HCT116 (cell line): ENCODE measurements around the gene ADGRD1. TPM values are rescaled to one million over a fixed set of nuclear protein-coding genes. Genes with fewer than 3 reads are reported as not detected.

Experiments
- ATAC-seq: fragments of 200-7000 bp; cut with Tn5 transposase; 2 replicates; pipeline ENCODE4 v1.9.1; 2020; ENCODE audit warnings: mild to moderate bottlenecking, moderate library complexity
- BruUV-seq: library from RNA; stranded (reverse); fragments of 400-500 nt; replicated peaks from 2 replicates; lab custom pipeline; 2021; lab: Mats Ljungman, UMichigan
- CTCF ChIA-PET: fragments of 300-600 bp; sonication (Branson Sonifier 250); formaldehyde crosslinking; loops from one replicate; lab custom pipeline; 2021; ENCODE audit warnings: antibody characterized with exemption; lab: Charles Lee
- POLR2A ChIA-PET: fragments of 300-600, 350-600 bp; sonication (Branson Sonifier 250); formaldehyde crosslinking; loops from one replicate; lab custom pipeline; 2021; ENCODE audit warnings: antibody characterized with exemption; lab: Charles Lee
- RAD21 ChIA-PET, 2 experiments: fragments of 300-600 bp; sonication (Branson Sonifier 250); formaldehyde crosslinking; loops; one replicate each; lab custom pipeline; 2023; ENCODE audit warnings: low total read pairs in 2 of 2; ENCODE audit not compliant: uncharacterized antibody in 2 of 2, unreplicated experiment in 2 of 2, low non-redundant PET in 1 of 2; lab: Charles Lee
- DNase-seq: peaks from one replicate; pipeline ENCODE4 v3.0.0-alpha.2; 2010; ENCODE audit warnings: low read depth, low spot score
- H2AFZ ChIP-seq: fragments of 200-600 bp; shearing (Covaris generic), sonication (generic); 2 replicates; pipeline ENCODE4 v1.6.1; 2017; ENCODE audit warnings: low read depth, mixed run types, mixed read lengths, antibody characterized with exemption, low read length; ENCODE audit not compliant: poor library complexity, severe bottlenecking
- H3K27ac ChIP-seq: 2 replicates; pipeline ENCODE4 v1.5.1; 2012; ENCODE audit warnings: low read depth, low read length
- H3K27me3 ChIP-seq: fragments of 200-600 bp; sonication (generic); 2 replicates; pipeline ENCODE4 v1.6.1; 2016; ENCODE audit warnings: mixed run types, low read length, mixed read lengths; ENCODE audit not compliant: insufficient read depth
- H3K36me3 ChIP-seq, 2 experiments: fragments of 200-500 bp in 1 of 2; fragments of 200-600 bp in 1 of 2; sonication (Bioruptor generic) in 1 of 2; sonication (generic) in 1 of 2; 2 replicates each; pipeline versions ENCODE4 v1.5.1 to v1.6.1; 2014 to 2016; ENCODE audit warnings: low read length in 2 of 2, inconsistent platforms in 1 of 2, mixed read lengths in 1 of 2, mixed run types in 1 of 2; ENCODE audit not compliant: insufficient read depth in 2 of 2, control insufficient read depth in 1 of 2
- H3K4me1 ChIP-seq, 2 experiments: fragments of 200-600 bp in 1 of 2; sonication (generic) in 1 of 2; 2 replicates each; pipeline versions ENCODE4 v1.5.1 to v1.6.1; 2012 to 2017; ENCODE audit warnings: low read length in 2 of 2, inconsistent platforms in 1 of 2, mild to moderate bottlenecking in 1 of 2, mixed read lengths in 1 of 2, mixed run types in 1 of 2, moderate library complexity in 1 of 2; ENCODE audit not compliant: insufficient read depth in 2 of 2, control insufficient read depth in 1 of 2
- H3K4me2 ChIP-seq: fragments of 200-600 bp; sonication (generic); 2 replicates; pipeline ENCODE4 v1.6.1; 2017; ENCODE audit warnings: mixed run types, low read length, mixed read lengths
- H3K4me3 ChIP-seq, 2 experiments: fragments of 200-600 bp in 1 of 2; sonication (generic) in 1 of 2; replicated peaks in 1 of 2; 2 replicates each; pipeline ENCODE4 v1.5.1; 2011 to 2016; ENCODE audit warnings: low read length in 2 of 2, control low read depth in 1 of 2, low read depth in 1 of 2, mild to moderate bottlenecking in 1 of 2, mixed read lengths in 1 of 2, mixed run types in 1 of 2
- H3K79me2 ChIP-seq: fragments of 200-600 bp; sonication (generic); 2 replicates; pipeline ENCODE4 v1.6.1; 2017; ENCODE audit warnings: mild to moderate bottlenecking, mixed run types, low read length, moderate library complexity, mixed read lengths; ENCODE audit not compliant: insufficient read depth
- H3K9ac ChIP-seq: fragments of 200-600 bp; sonication (generic); 2 replicates; pipeline ENCODE4 v1.6.1; 2016; ENCODE audit warnings: low read length, mixed read lengths
- H3K9me2 ChIP-seq: fragments of 200-600 bp; sonication (generic), shearing (Covaris generic); 2 replicates; pipeline ENCODE4 v1.6.1; 2017; ENCODE audit warnings: mixed run types, mild to moderate bottlenecking, moderate library complexity; ENCODE audit not compliant: insufficient read depth
- H3K9me3 ChIP-seq, 2 experiments: fragments of 200-500 bp in 1 of 2; fragments of 200-600 bp in 1 of 2; sonication (Bioruptor generic) in 1 of 2; sonication (generic) in 1 of 2; 2 replicates each; pipeline ENCODE4 v1.6.1; 2014 to 2017; ENCODE audit warnings: low read length in 2 of 2, mixed read lengths in 2 of 2, inconsistent platforms in 1 of 2, low read depth in 1 of 2, mild to moderate bottlenecking in 1 of 2, mixed run types in 1 of 2, moderate library complexity in 1 of 2; ENCODE audit not compliant: control insufficient read depth in 1 of 2, insufficient read depth in 1 of 2
- H4K20me1 ChIP-seq: fragments of 200-600 bp; sonication (generic), shearing (Covaris generic); 2 replicates; pipeline ENCODE4 v1.6.1; 2017; ENCODE audit warnings: mixed run types, mild to moderate bottlenecking, moderate library complexity; ENCODE audit not compliant: insufficient read depth
- POLR2AphosphoS5 ChIP-seq: IDR thresholded peaks from 2 replicates; pipeline ENCODE4 v1.6.1; 2011; ENCODE audit warnings: mild to moderate bottlenecking, low read depth, low read length, moderate library complexity
- SIN3A ChIP-seq: IDR thresholded peaks from 2 replicates; pipeline ENCODE4 v1.6.1; 2012; ENCODE audit warnings: low read depth
- intact Hi-C: fragments of 100-400 bp; cut with micrococcal nuclease; formaldehyde crosslinking; loops from 2 replicates; pipeline ENCODE4 v1.10.0; 2022
- total RNA-seq: library from RNA; stranded (reverse); gene quantifications from one replicate; pipeline ENCODE4 v1.2.1, GENCODE V29; 2021; ENCODE audit not compliant: unreplicated experiment
- TF ChIP-seq, protein P1 (sequence below): IDR thresholded peaks from 2 replicates; pipeline ENCODE4 v1.6.1; 2011; ENCODE audit warnings: mild to moderate bottlenecking, low read length, moderate library complexity; ENCODE audit not compliant: insufficient replicate concordance; ENCODE audit errors: extremely low read depth
- TF ChIP-seq, protein P2 (sequence below), 3 experiments: fragments of 200-600 bp in 1 of 3; sonication (generic) in 1 of 3; IDR thresholded peaks in 2 of 3; conservative IDR thresholded peaks in 1 of 3; 2 replicates each; pipeline ENCODE4 v1.5.1; 2012 to 2017; ENCODE audit warnings: low read depth in 2 of 3, low read length in 2 of 3, antibody characterized with exemption in 1 of 3, borderline replicate concordance in 1 of 3, control low read depth in 1 of 3, mild to moderate bottlenecking in 1 of 3, mixed read lengths in 1 of 3, mixed run types in 1 of 3, moderate library complexity in 1 of 3; ENCODE audit not compliant: insufficient read depth in 1 of 3
- TF ChIP-seq, protein P3 (sequence below): IDR thresholded peaks from 2 replicates; pipeline ENCODE4 v1.6.1; 2012; ENCODE audit warnings: low read depth

The ADGRD1 gene
- total RNA-seq, 1 experiment from 2014 or later = 0.44 TPM

DNA sequence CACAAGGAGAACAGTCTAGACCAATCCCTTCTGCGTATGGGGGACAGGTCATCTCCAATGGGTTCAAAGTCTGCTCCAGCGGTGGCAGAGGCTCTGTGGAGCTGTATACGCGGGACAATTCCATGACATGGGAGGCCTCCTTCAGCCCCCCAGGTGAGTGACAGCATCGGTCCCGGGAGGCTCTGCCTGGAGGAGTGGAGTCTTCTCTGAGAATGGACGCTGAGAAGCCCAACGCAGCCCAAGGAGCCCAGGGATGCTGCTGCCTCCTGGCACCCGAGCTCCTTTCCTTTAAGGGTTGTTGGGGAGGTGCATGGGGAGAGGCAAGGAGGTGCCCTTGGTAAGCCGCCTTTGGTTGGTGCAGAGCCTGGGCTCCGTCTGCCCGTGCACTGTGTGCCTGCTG lies 28.2 kb downstream of the ADGRD1 start:
- no peak overlapping the region for H3K27ac ChIP-seq
- ATAC-seq (no peak), DNase-seq (no peak)
- no peaks in the 10 kb centered on the region for H3K36me3 ChIP-seq
- no peak overlapping the region for H2AFZ ChIP-seq
- H3K9ac ChIP-seq = no peak overlapping the region
- H3K27me3 ChIP-seq = peaks cover 13% of the 10 kb centered on the region
- H3K9me3 ChIP-seq = no peaks in the 10 kb centered on the region
- H3K4me3 ChIP-seq = no peak overlapping the region
- no peaks in the 10 kb centered on the region for H3K4me1 ChIP-seq
- H3K9me2 ChIP-seq = no peaks in the 10 kb centered on the region; the same call in 1 of the 2 replicates
- no peaks in the 10 kb centered on the region for H4K20me1 ChIP-seq
- H3K79me2 ChIP-seq = no peaks in the 10 kb centered on the region
- no peak for TF ChIP-seq SIN3A
- TF ChIP-seq, protein P1, sequence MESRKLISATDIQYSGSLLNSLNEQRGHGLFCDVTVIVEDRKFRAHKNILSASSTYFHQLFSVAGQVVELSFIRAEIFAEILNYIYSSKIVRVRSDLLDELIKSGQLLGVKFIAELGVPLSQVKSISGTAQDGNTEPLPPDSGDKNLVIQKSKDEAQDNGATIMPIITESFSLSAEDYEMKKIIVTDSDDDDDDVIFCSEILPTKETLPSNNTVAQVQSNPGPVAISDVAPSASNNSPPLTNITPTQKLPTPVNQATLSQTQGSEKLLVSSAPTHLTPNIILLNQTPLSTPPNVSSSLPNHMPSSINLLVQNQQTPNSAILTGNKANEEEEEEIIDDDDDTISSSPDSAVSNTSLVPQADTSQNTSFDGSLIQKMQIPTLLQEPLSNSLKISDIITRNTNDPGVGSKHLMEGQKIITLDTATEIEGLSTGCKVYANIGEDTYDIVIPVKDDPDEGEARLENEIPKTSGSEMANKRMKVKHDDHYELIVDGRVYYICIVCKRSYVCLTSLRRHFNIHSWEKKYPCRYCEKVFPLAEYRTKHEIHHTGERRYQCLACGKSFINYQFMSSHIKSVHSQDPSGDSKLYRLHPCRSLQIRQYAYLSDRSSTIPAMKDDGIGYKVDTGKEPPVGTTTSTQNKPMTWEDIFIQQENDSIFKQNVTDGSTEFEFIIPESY = no peak
- TF ChIP-seq, protein P2, sequence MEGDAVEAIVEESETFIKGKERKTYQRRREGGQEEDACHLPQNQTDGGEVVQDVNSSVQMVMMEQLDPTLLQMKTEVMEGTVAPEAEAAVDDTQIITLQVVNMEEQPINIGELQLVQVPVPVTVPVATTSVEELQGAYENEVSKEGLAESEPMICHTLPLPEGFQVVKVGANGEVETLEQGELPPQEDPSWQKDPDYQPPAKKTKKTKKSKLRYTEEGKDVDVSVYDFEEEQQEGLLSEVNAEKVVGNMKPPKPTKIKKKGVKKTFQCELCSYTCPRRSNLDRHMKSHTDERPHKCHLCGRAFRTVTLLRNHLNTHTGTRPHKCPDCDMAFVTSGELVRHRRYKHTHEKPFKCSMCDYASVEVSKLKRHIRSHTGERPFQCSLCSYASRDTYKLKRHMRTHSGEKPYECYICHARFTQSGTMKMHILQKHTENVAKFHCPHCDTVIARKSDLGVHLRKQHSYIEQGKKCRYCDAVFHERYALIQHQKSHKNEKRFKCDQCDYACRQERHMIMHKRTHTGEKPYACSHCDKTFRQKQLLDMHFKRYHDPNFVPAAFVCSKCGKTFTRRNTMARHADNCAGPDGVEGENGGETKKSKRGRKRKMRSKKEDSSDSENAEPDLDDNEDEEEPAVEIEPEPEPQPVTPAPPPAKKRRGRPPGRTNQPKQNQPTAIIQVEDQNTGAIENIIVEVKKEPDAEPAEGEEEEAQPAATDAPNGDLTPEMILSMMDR (IDR thresholded peaks at IDR 0.05 in 2 of 3, conservative IDR thresholded peaks at IDR 0.05 in 1 of 3; ENCODE audit: borderline replicate concordance in 1 of 3, insufficient read depth in 1 of 3, low read depth in 2 of 3, low read length in 2 of 3) = no peak
- no peak for TF ChIP-seq POLR2AphosphoS5
- TF ChIP-seq, protein P3, sequence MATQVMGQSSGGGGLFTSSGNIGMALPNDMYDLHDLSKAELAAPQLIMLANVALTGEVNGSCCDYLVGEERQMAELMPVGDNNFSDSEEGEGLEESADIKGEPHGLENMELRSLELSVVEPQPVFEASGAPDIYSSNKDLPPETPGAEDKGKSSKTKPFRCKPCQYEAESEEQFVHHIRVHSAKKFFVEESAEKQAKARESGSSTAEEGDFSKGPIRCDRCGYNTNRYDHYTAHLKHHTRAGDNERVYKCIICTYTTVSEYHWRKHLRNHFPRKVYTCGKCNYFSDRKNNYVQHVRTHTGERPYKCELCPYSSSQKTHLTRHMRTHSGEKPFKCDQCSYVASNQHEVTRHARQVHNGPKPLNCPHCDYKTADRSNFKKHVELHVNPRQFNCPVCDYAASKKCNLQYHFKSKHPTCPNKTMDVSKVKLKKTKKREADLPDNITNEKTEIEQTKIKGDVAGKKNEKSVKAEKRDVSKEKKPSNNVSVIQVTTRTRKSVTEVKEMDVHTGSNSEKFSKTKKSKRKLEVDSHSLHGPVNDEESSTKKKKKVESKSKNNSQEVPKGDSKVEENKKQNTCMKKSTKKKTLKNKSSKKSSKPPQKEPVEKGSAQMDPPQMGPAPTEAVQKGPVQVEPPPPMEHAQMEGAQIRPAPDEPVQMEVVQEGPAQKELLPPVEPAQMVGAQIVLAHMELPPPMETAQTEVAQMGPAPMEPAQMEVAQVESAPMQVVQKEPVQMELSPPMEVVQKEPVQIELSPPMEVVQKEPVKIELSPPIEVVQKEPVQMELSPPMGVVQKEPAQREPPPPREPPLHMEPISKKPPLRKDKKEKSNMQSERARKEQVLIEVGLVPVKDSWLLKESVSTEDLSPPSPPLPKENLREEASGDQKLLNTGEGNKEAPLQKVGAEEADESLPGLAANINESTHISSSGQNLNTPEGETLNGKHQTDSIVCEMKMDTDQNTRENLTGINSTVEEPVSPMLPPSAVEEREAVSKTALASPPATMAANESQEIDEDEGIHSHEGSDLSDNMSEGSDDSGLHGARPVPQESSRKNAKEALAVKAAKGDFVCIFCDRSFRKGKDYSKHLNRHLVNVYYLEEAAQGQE = no peak
- POLR2A ChIA-PET = no interaction called here
- CTCF ChIA-PET = no interaction called here
- no peak overlapping the region for H3K4me2 ChIP-seq
- intact Hi-C loops = no loop called here
- RAD21 ChIA-PET = no interaction called here
- no TSS peak for BruUV-seq
